GM12878 (cell line): ENCODE results near the gene PRCC. TPM values are rescaled to one million over a fixed set of nuclear protein-coding genes. Genes with fewer than 3 reads are reported as not detected.

Source experiments
- FOS ChIP-seq: IDR thresholded peaks from 3 replicates; pipeline ENCODE4 v1.6.1; 2011; ENCODE audit warnings: borderline replicate concordance; ENCODE audit not compliant: insufficient read length; ENCODE audit errors: extremely low read depth
- IKZF1 ChIP-seq: fragments of 450-650 bp; conservative IDR thresholded peaks from 2 replicates; pipeline ENCODE4 v1.6.1; 2017; ENCODE audit warnings: antibody characterized with exemption, mild to moderate bottlenecking
- MEF2A ChIP-seq: IDR thresholded peaks from 2 replicates; pipeline ENCODE4 v1.6.1; 2011; ENCODE audit warnings: low read depth, mild to moderate bottlenecking, low read length, moderate library complexity; ENCODE audit not compliant: insufficient read depth
- NFYB ChIP-seq: IDR thresholded peaks from 2 replicates; pipeline ENCODE4 v1.6.1; 2011; ENCODE audit warnings: low read depth, mild to moderate bottlenecking, low read length, improper control_type of control experiment, moderate library complexity; ENCODE audit not compliant: insufficient read depth
- POLR2A ChIP-seq: IDR thresholded peaks from 2 replicates; pipeline ENCODE4 v1.6.1; 2011; ENCODE audit warnings: low read depth, mild to moderate bottlenecking, low read length
- POU2F2 ChIP-seq: IDR thresholded peaks from 3 replicates; pipeline ENCODE4 v1.6.1; 2011; ENCODE audit warnings: low read depth, mild to moderate bottlenecking, low read length, borderline replicate concordance
- RELA ChIP-seq: fragments of 450-650 bp; IDR thresholded peaks from 2 replicates; pipeline ENCODE4 v1.8.0; 2014; ENCODE audit warnings: borderline replicate concordance; ENCODE audit not compliant: partially characterized antibody
- RUNX3 ChIP-seq: IDR thresholded peaks from 2 replicates; pipeline ENCODE4 v1.6.1; 2012; ENCODE audit warnings: low read length, inconsistent platforms
- TARDBP ChIP-seq: IDR thresholded peaks from 2 replicates; pipeline ENCODE4 v1.6.1; 2016; ENCODE audit warnings: borderline replicate concordance
- YY1 ChIP-seq: IDR thresholded peaks from 2 replicates; pipeline ENCODE4 v1.6.1; 2011; ENCODE audit warnings: low read depth, mild to moderate bottlenecking, low read length
- ZNF24 ChIP-seq: fragments of 450-650 bp; IDR thresholded peaks from 2 replicates; pipeline ENCODE4 v1.6.1; 2017; ENCODE audit warnings: antibody characterized with exemption, mild to moderate bottlenecking
- polyA plus RNA-seq, 11 experiments: library from polyadenylated mRNA; depleted of rRNA in 4 of 11; unstranded in 6 of 11; stranded (reverse) in 5 of 11; fragments of >200 nt; fragmentation: Nextera tagmentation in 4 of 11; fragmentation: Illumina TruSeq in 1 of 11; extraction: Ambion mirVana in 4 of 11; extraction: Trizol in 1 of 11; gene quantifications; 1 replicate in 1 of 11; 2 replicates in 10 of 11; pipeline versions ENCODE4 v1.2.1 to v1.2.3, GENCODE V29; 2011 to 2016; ENCODE audit warnings: inconsistent platforms in 2 of 11, missing spikeins in 2 of 11, low read depth in 1 of 11
- total RNA-seq, 4 experiments: library from RNA; depleted of rRNA in 3 of 4; stranded (reverse); fragments of >200 nt in 3 of 4; fragmentation: Illumina TruSeq in 1 of 4; extraction: Trizol in 1 of 4; gene quantifications; 2 replicates each; pipeline versions ENCODE4 v1.2.1 to v1.2.3, GENCODE V29; 2013 to 2021
- TF ChIP-seq, protein P1 (sequence below): IDR thresholded peaks from 2 replicates; pipeline ENCODE4 v1.6.1; 2012; ENCODE audit warnings: low read depth, low read length, improper control_type of control experiment
- TF ChIP-seq, protein P2 (sequence below): IDR thresholded peaks from 2 replicates; pipeline ENCODE4 v1.6.1; 2012; ENCODE audit warnings: low read length, inconsistent platforms
- TF ChIP-seq, protein P3 (sequence below): fragments of 450-650 bp; IDR thresholded peaks from 2 replicates; pipeline ENCODE4 v1.6.1; 2017; ENCODE audit warnings: borderline replicate concordance
- TF ChIP-seq, protein P4 (sequence below): fragments of 450-650 bp; formaldehyde crosslinking; IDR thresholded peaks from 2 replicates; pipeline ENCODE4 v1.5.0; 2022; ENCODE audit warnings: mild to moderate bottlenecking, missing genetic modification characterization
- TF ChIP-seq, protein P5 (sequence below): fragments of 150-350 bp; IDR thresholded peaks from 2 replicates; pipeline ENCODE4 v1.6.1; 2016; ENCODE audit warnings: low read depth, low read length
- TF ChIP-seq, protein P6 (sequence below): IDR thresholded peaks from 2 replicates; pipeline ENCODE4 v1.6.1; 2011; ENCODE audit warnings: borderline replicate concordance, low read depth, mild to moderate bottlenecking, moderate library complexity, mixed read lengths, low read length; ENCODE audit not compliant: insufficient read depth; ENCODE audit errors: extremely low read length

Gene PRCC
- total and polyA plus RNA-seq, 10 of the 15 experiments (the other 5 are each of a cell fraction or from before 2014, with no cell fraction given), result 23.8 to 132 (median 63.1) TPM

DNA sequence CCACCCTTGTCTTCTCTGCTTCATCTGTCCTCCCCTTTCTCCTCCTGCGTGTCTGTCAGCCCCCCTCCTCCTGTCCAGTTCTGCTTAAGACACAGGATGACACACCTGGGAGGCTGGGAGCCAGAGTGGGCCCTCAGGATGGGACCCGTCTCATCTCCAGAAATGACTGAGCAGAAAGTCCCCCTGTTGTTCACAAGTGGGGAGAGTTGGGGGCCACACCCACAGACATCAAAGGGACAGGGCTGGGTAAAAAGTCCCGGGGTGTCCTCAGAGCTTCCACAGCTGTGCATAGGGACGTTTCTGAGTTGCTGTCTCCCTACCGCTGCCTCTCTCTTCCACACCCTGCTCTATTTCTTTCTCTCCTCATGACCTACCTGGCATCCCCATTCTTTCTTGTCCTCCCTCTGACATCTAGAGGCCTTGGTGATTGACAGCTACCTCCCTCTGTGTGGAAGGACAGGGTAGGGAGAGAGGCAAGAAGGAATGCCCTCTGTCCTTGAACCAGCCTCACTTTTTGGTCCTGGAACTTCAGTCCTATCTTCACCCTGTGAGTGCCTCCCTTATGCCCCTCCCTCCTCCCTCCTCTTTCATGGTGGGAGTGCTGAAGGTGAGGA, 68.8 kb downstream of the PRCC start (continued):
- TF ChIP-seq RELA (peak; percentile 98), NFYB (no peak), POLR2A (no peak), FOS (no peak), RUNX3 (peak; percentile 87), POU2F2 (0 out of 3 replicates have a peak, but pooled peaks have one; percentile 13), ZNF24 (no peak), MEF2A (peak; percentile 42), IKZF1 (peak; percentile 88), YY1 (0 out of 2 replicates have a peak, but pooled peaks have one; percentile 20), TARDBP (peak; percentile 67; the same call in 1 of the 2 replicates)
- TF ChIP-seq, protein P1, sequence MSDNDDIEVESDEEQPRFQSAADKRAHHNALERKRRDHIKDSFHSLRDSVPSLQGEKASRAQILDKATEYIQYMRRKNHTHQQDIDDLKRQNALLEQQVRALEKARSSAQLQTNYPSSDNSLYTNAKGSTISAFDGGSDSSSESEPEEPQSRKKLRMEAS, result no peak
- TF ChIP-seq, protein P2, sequence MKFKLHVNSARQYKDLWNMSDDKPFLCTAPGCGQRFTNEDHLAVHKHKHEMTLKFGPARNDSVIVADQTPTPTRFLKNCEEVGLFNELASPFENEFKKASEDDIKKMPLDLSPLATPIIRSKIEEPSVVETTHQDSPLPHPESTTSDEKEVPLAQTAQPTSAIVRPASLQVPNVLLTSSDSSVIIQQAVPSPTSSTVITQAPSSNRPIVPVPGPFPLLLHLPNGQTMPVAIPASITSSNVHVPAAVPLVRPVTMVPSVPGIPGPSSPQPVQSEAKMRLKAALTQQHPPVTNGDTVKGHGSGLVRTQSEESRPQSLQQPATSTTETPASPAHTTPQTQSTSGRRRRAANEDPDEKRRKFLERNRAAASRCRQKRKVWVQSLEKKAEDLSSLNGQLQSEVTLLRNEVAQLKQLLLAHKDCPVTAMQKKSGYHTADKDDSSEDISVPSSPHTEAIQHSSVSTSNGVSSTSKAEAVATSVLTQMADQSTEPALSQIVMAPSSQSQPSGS, result no peak; the same call in 1 of the 2 replicates
- TF ChIP-seq, protein P3, sequence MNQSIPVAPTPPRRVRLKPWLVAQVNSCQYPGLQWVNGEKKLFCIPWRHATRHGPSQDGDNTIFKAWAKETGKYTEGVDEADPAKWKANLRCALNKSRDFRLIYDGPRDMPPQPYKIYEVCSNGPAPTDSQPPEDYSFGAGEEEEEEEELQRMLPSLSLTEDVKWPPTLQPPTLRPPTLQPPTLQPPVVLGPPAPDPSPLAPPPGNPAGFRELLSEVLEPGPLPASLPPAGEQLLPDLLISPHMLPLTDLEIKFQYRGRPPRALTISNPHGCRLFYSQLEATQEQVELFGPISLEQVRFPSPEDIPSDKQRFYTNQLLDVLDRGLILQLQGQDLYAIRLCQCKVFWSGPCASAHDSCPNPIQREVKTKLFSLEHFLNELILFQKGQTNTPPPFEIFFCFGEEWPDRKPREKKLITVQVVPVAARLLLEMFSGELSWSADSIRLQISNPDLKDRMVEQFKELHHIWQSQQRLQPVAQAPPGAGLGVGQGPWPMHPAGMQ, result no peak
- TF ChIP-seq, protein P4, sequence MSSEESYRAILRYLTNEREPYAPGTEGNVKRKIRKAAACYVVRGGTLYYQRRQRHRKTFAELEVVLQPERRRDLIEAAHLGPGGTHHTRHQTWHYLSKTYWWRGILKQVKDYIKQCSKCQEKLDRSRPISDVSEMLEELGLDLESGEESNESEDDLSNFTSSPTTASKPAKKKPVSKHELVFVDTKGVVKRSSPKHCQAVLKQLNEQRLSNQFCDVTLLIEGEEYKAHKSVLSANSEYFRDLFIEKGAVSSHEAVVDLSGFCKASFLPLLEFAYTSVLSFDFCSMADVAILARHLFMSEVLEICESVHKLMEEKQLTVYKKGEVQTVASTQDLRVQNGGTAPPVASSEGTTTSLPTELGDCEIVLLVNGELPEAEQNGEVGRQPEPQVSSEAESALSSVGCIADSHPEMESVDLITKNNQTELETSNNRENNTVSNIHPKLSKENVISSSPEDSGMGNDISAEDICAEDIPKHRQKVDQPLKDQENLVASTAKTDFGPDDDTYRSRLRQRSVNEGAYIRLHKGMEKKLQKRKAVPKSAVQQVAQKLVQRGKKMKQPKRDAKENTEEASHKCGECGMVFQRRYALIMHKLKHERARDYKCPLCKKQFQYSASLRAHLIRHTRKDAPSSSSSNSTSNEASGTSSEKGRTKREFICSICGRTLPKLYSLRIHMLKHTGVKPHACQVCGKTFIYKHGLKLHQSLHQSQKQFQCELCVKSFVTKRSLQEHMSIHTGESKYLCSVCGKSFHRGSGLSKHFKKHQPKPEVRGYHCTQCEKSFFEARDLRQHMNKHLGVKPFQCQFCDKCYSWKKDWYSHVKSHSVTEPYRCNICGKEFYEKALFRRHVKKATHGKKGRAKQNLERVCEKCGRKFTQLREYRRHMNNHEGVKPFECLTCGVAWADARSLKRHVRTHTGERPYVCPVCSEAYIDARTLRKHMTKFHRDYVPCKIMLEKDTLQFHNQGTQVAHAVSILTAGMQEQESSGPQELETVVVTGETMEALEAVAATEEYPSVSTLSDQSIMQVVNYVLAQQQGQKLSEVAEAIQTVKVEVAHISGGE (CRISPR knock-in tag), result no peak
- TF ChIP-seq, protein P5, sequence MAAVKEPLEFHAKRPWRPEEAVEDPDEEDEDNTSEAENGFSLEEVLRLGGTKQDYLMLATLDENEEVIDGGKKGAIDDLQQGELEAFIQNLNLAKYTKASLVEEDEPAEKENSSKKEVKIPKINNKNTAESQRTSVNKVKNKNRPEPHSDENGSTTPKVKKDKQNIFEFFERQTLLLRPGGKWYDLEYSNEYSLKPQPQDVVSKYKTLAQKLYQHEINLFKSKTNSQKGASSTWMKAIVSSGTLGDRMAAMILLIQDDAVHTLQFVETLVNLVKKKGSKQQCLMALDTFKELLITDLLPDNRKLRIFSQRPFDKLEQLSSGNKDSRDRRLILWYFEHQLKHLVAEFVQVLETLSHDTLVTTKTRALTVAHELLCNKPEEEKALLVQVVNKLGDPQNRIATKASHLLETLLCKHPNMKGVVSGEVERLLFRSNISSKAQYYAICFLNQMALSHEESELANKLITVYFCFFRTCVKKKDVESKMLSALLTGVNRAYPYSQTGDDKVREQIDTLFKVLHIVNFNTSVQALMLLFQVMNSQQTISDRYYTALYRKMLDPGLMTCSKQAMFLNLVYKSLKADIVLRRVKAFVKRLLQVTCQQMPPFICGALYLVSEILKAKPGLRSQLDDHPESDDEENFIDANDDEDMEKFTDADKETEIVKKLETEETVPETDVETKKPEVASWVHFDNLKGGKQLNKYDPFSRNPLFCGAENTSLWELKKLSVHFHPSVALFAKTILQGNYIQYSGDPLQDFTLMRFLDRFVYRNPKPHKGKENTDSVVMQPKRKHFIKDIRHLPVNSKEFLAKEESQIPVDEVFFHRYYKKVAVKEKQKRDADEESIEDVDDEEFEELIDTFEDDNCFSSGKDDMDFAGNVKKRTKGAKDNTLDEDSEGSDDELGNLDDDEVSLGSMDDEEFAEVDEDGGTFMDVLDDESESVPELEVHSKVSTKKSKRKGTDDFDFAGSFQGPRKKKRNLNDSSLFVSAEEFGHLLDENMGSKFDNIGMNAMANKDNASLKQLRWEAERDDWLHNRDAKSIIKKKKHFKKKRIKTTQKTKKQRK, result no peak
- TF ChIP-seq, protein P6, sequence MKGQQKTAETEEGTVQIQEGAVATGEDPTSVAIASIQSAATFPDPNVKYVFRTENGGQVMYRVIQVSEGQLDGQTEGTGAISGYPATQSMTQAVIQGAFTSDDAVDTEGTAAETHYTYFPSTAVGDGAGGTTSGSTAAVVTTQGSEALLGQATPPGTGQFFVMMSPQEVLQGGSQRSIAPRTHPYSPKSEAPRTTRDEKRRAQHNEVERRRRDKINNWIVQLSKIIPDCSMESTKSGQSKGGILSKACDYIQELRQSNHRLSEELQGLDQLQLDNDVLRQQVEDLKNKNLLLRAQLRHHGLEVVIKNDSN, result no peak
